NB4 (cell line): ENCODE measurements around the gene TSPAN5.

Experiments
- DNase-seq: peaks from one replicate; pipeline ENCODE4 v3.0.0; 2010; ENCODE audit warnings: low read depth
- H3K4me3 ChIP-seq: one replicate; pipeline ENCODE4 v1.5.1; 2011; ENCODE audit warnings: mild to moderate bottlenecking, low read depth, low read length, moderate library complexity
- MYC ChIP-seq: IDR thresholded peaks from 2 replicates; pipeline ENCODE4 v1.6.1; 2011; ENCODE audit warnings: low read depth, low read length
- POLR2A ChIP-seq: IDR thresholded peaks from 2 replicates; pipeline ENCODE4 v1.6.1; 2011; ENCODE audit warnings: mild to moderate bottlenecking; ENCODE audit not compliant: insufficient read length; ENCODE audit errors: extremely low read depth
- TF ChIP-seq, protein P1 (sequence below): IDR thresholded peaks from 2 replicates; pipeline ENCODE4 v1.6.1; 2011; ENCODE audit warnings: low read depth, low read length
- TF ChIP-seq, protein P2 (sequence below): IDR thresholded peaks from one replicate; pipeline ENCODE4 v1.5.1; 2012; ENCODE audit warnings: low read depth, low read length

The TSPAN5 gene

DNA sequence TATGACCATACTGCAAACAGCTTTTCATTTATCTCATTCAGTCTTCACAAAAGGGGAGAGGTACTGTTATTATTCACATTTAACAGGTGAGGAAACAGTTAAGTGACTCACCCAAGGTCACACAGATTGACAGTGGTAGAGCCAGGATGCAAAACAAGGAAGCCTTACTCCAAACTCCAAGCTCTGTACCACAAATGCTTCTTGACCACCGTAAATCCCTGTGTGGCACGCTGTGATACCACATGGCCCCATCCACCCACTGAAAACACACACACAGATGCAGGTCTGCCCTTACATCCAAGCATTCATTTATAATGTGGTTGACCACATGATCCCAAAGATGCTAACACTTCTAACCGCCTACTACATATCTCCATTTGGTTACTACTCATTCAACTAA lies 129.5 kb downstream of the TSPAN5 start:
- no peak for DNase-seq
- TF ChIP-seq, protein P1, sequence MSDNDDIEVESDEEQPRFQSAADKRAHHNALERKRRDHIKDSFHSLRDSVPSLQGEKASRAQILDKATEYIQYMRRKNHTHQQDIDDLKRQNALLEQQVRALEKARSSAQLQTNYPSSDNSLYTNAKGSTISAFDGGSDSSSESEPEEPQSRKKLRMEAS = no peak
- TF ChIP-seq POLR2A = no peak
- H3K4me3 ChIP-seq = no peak overlapping the region

DNA sequence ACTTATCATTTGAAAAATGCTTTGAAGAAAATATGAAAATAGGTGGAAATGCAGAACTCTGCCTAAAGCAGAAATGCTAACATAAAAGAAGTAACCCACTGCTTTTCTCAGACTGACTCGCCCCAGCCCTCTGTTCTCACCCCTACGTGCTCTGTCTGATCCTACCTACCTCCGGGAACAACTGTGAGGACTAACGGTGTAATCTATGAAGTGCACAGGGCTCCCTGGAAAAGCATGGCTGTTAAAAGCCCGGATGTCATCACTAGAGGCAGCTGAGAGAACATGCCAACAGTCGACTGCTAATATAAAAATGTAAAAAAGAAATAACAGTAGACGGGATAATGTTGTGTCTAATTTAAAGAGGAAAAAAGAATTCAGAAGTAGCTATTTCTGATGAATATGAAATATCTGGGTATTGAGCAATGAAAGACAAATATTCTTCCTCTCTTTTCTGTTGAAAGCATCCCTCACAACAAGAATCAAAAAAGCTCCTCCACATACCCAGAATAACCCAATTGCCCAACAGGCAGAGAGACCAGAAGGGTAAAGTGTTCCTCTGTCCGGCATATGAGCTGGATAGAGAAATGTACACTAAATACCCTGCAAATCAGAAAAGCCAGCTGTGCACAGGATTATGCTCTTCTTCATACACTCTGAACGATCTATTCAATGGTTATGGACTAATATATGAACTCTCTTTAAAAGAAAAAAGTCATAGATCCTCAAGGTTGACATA lies 130.7 kb downstream of the TSPAN5 start:
- TF ChIP-seq, protein P1 = no peak
- TF ChIP-seq MYC (no peak), POLR2A (no peak)
- TF ChIP-seq, protein P2, sequence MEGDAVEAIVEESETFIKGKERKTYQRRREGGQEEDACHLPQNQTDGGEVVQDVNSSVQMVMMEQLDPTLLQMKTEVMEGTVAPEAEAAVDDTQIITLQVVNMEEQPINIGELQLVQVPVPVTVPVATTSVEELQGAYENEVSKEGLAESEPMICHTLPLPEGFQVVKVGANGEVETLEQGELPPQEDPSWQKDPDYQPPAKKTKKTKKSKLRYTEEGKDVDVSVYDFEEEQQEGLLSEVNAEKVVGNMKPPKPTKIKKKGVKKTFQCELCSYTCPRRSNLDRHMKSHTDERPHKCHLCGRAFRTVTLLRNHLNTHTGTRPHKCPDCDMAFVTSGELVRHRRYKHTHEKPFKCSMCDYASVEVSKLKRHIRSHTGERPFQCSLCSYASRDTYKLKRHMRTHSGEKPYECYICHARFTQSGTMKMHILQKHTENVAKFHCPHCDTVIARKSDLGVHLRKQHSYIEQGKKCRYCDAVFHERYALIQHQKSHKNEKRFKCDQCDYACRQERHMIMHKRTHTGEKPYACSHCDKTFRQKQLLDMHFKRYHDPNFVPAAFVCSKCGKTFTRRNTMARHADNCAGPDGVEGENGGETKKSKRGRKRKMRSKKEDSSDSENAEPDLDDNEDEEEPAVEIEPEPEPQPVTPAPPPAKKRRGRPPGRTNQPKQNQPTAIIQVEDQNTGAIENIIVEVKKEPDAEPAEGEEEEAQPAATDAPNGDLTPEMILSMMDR = no peak
- no peak for DNase-seq
- no peak overlapping the region for H3K4me3 ChIP-seq

DNA sequence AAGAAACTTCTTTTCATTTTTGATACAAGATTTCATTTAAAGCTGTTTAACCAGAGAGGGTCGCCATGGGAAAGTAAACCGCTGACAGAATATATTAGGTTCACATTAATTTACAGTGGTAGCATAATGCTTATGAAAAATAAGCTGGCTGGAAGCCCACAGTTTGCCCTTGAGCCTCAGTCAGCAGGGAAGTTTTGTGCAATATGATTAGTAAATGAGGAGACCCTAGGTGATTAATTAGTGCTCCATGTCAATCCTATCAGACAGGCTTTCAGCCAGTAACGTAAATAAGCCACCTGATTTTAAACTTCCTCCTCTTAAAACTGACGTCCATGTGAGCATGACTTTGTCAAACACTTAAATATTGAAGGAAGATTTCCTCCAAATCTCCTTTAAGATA lies 134.2 kb downstream of the TSPAN5 start:
- DNase-seq = no peak
- no peak overlapping the region for H3K4me3 ChIP-seq
- TF ChIP-seq, protein P1 = no peak
- TF ChIP-seq MYC (no peak), POLR2A (no peak)
- TF ChIP-seq, protein P2 = no peak

DNA sequence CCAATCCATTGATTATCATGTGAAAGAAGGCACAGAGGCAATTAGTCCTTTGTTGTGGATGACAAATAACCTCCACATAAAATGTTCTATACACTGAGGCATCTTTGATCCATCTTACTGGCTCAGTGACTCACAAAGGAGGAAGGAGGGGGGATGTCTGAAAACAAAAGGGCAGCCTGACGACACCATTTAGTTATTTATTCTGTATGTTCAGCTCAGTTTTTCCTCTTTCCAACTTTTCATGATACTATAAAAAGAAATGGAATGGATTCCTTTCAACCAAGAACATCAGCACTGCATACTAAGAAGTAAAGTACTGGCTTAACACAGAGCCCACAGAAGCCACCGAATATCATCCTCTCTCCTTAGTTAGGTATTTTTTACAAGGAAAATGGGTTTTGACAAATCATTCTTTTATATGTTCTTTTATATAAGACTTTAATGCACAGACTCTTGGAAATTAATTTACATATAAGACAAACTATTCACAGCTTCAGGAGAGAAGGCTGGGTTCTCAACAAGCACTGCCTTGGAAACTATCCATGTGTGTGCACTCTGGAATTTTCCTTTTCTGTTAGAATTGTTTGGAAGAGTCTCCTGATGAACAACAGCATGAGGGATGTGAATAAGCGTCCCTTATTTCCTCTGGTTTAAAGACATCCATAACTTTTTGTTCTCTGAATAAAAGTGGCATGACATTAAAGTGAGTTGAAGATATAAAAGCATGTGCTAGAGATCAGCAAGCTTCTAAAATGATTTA lies 135.6 kb downstream of the TSPAN5 start:
- DNase-seq = no peak
- H3K4me3 ChIP-seq = no peak overlapping the region
- TF ChIP-seq, protein P2 = no peak
- TF ChIP-seq MYC (no peak), POLR2A (no peak)
- TF ChIP-seq, protein P1 = no peak

DNA sequence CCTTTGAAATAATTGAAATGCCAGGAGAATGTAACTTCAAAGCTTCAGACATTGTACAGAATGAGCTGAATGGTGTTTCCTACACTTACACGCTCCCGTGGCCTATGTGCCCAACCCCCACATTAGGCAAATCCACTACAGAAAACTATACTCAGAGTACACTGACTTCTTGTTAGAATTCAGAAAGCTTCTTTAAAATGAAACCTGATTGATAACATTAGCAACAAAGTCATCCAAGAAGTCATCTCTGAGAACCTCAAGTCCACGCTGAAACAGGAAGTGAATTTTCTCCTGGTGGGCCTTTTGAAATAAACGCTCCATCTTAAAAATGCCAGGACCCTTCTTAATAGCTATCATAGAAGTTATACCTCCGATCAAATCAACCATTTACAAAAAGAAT lies 136.3 kb downstream of the TSPAN5 start:
- no peak overlapping the region for H3K4me3 ChIP-seq
- TF ChIP-seq, protein P2 = no peak
- TF ChIP-seq MYC (no peak), POLR2A (no peak)
- TF ChIP-seq, protein P1 = no peak
- no peak for DNase-seq

DNA sequence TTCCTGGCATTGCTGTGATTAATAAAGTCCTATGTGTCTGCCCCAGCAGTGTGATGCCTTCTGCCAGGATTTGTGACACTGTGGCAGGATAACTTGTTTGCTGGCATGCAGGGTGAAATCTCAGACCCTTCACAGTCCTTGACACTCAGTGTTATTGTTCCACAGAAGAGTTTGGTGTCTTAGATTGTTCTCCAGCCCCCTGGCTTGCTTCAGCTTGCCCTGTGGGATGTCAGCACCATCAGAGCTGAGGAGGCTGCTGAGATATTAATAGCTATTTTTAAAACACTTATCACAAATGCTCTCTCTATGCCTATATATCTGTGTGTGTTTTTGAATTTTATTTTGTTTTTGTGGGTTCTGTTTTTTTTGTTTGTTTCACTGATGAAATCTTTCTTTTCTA lies 136.9 kb downstream of the TSPAN5 start:
- TF ChIP-seq POLR2A = no peak
- TF ChIP-seq, protein P2 = no peak
- TF ChIP-seq, protein P1 = no peak
- TF ChIP-seq MYC = no peak
- no peak for DNase-seq
- no peak overlapping the region for H3K4me3 ChIP-seq
